Activated naive CD4-positive, alpha-beta T cell treated with anti-CD3 and anti-CD28 coated beads, Interleukin-2, amount 10 ng/mL, durations not matched to agents 7 days and 5 days (primary cell): Measurements from ENCODE around the gene ALG1.
"Not testable (repeated sequence)": the region's sequence is repeated elsewhere in the genome, so short reads cannot be mapped to it uniquely, and the experiment has no call there.

ENCODE experiments used
- CTCF ChIA-PET: fragments of 350-600 bp; sonication (Branson Sonifier 250); formaldehyde crosslinking; loops from one replicate; lab custom pipeline; 2021; ENCODE audit warnings: antibody characterized with exemption; lab: Charles Lee
- DNase-seq: peaks from one replicate; pipeline ENCODE4 v3.0.0-alpha.2; 2020
- H3K27ac Mint-ChIP-seq: one replicate; pipeline ENCODE4 v1.8.0; 2021; ENCODE audit warnings: mild to moderate bottlenecking, moderate library complexity, mixed read lengths
- H3K27me3 Mint-ChIP-seq: one replicate; pipeline ENCODE4 v1.8.0; 2021; ENCODE audit warnings: mild to moderate bottlenecking, mixed read lengths
- H3K36me3 Mint-ChIP-seq: one replicate; pipeline ENCODE4 v1.8.0; 2021; ENCODE audit warnings: mixed read lengths
- H3K4me1 Mint-ChIP-seq: one replicate; pipeline ENCODE4 v1.8.0; 2021; ENCODE audit warnings: mixed read lengths
- H3K4me3 Mint-ChIP-seq: one replicate; pipeline ENCODE4 v1.8.0; 2021; ENCODE audit warnings: mild to moderate bottlenecking, moderate library complexity, mixed read lengths
- H3K9me3 Mint-ChIP-seq: one replicate; pipeline ENCODE4 v1.8.0; 2021; ENCODE audit warnings: mixed read lengths

Gene ALG1

GRCh38 chr16:5073771-5074170 is 2.1 kb downstream of the ALG1 start:
- not testable (repeated sequence) for DNase-seq, H3K9me3 Mint-ChIP-seq, H3K4me3 Mint-ChIP-seq, H3K27me3 Mint-ChIP-seq, H3K27ac Mint-ChIP-seq
- Mint-ChIP-seq H3K36me3 (peaks cover 14% of the 10 kb centered on the region), H3K4me1 (peaks cover 30% of the 10 kb centered on the region)
- CTCF ChIA-PET, result interaction anchor here (0.6 to 0.7 kb wide), 2 partner anchors 21 to 27 kb away, joined by 3 read pairs; no protein-coding TSS in a partner anchor

- CTCF ChIA-PET, result interaction anchor here (1.3 kb wide), 2 partner anchors 9 to 11 kb away, joined by 3 to 4 read pairs; no protein-coding TSS in a partner anchor
- Mint-ChIP-seq H3K27me3 (no peaks in the 10 kb centered on the region), H3K27ac (no peak overlapping the region), H3K4me3 (no peak overlapping the region), H3K36me3 (peaks cover 20% of the 10 kb centered on the region), H3K9me3 (no peaks in the 10 kb centered on the region), H3K4me1 (peaks cover 29% of the 10 kb centered on the region)
- no peak for DNase-seq
Observed at GRCh38 chr16:5075637-5076036, 4.0 kb downstream of the ALG1 start.

- H3K27ac Mint-ChIP-seq, result no peak overlapping the region
- CTCF ChIA-PET, result no interaction called here
- H3K27me3 Mint-ChIP-seq, result no peaks in the 10 kb centered on the region
- no peak for DNase-seq
- H3K9me3 Mint-ChIP-seq, result no peaks in the 10 kb centered on the region
- H3K36me3 Mint-ChIP-seq, result peaks cover 20% of the 10 kb centered on the region
- peaks cover 12% of the 10 kb centered on the region for H3K4me1 Mint-ChIP-seq
- no peak overlapping the region for H3K4me3 Mint-ChIP-seq
Observed at GRCh38 chr16:5077304-5077703, 5.7 kb downstream of the ALG1 start.

- H3K36me3 Mint-ChIP-seq, result peaks cover 18% of the 10 kb centered on the region
- no peaks in the 10 kb centered on the region for H3K9me3 Mint-ChIP-seq
- no peak overlapping the region for H3K4me3 Mint-ChIP-seq
- H3K27me3 Mint-ChIP-seq, result no peaks in the 10 kb centered on the region
- CTCF ChIA-PET, result no interaction called here
- no peaks in the 10 kb centered on the region for H3K4me1 Mint-ChIP-seq
- DNase-seq, result no peak
- H3K27ac Mint-ChIP-seq, result no peak overlapping the region
Observed at GRCh38 chr16:5078626-5079025, 7.0 kb downstream of the ALG1 start.

GRCh38 chr16:5080461-5080860 is 8.8 kb downstream of the ALG1 start:
- H3K9me3 Mint-ChIP-seq, CTCF ChIA-PET, H3K27me3 Mint-ChIP-seq, DNase-seq, H3K4me3 Mint-ChIP-seq, H3K4me1 Mint-ChIP-seq, H3K27ac Mint-ChIP-seq: not testable (repeated sequence)
- H3K36me3 Mint-ChIP-seq, result peaks cover 22% of the 10 kb centered on the region

GRCh38 chr16:5080996-5081395 is 9.4 kb downstream of the ALG1 start:
- H3K9me3 Mint-ChIP-seq, H3K27ac Mint-ChIP-seq, H3K4me3 Mint-ChIP-seq, H3K4me1 Mint-ChIP-seq, DNase-seq, CTCF ChIA-PET, H3K27me3 Mint-ChIP-seq: not testable (repeated sequence)
- H3K36me3 Mint-ChIP-seq, result peaks cover 21% of the 10 kb centered on the region

- not testable (repeated sequence) for H3K4me1 Mint-ChIP-seq, DNase-seq, H3K9me3 Mint-ChIP-seq, H3K27ac Mint-ChIP-seq, H3K27me3 Mint-ChIP-seq, H3K4me3 Mint-ChIP-seq
- CTCF ChIA-PET, result interaction anchor here (1.7 to 2.1 kb wide), 2 partner anchors 9 to 11 kb away, joined by 4 to 9 read pairs; partner anchors contain the start of gene ALG1
- H3K36me3 Mint-ChIP-seq, result peaks cover 21% of the 10 kb centered on the region
Observed at GRCh38 chr16:5083646-5084045, 12.0 kb downstream of the ALG1 start.

GRCh38 chr16:5084099-5084731 is 12.6 kb downstream of the ALG1 start:
- H3K27ac Mint-ChIP-seq, H3K27me3 Mint-ChIP-seq, H3K4me1 Mint-ChIP-seq, H3K9me3 Mint-ChIP-seq, H3K4me3 Mint-ChIP-seq, DNase-seq: not testable (repeated sequence)
- CTCF ChIA-PET, result interaction anchor here (0.8 to 2.1 kb wide), 6 partner anchors 8 to 576 kb away, joined by 3 to 9 read pairs (median 4); partner anchors contain the start of gene ALG1
- peaks cover 21% of the 10 kb centered on the region for H3K36me3 Mint-ChIP-seq

- CTCF ChIA-PET, result interaction anchor here (0.7 to 2.1 kb wide), 7 partner anchors 9 to 577 kb away, joined by 3 to 9 read pairs (median 3); partner anchors contain the start of gene ALG1
- H3K4me3 Mint-ChIP-seq, H3K9me3 Mint-ChIP-seq, H3K27ac Mint-ChIP-seq, H3K27me3 Mint-ChIP-seq, H3K4me1 Mint-ChIP-seq: not testable (repeated sequence)
- peaks cover 19% of the 10 kb centered on the region for H3K36me3 Mint-ChIP-seq
- DNase-seq, result peak; percentile 76
Observed at GRCh38 chr16:5084802-5085201, 13.2 kb downstream of the ALG1 start.

GRCh38 chr16:5085716-5086115 is 14.1 kb downstream of the ALG1 start:
- not testable (repeated sequence) for H3K4me3 Mint-ChIP-seq, H3K27me3 Mint-ChIP-seq, H3K27ac Mint-ChIP-seq, H3K9me3 Mint-ChIP-seq, H3K4me1 Mint-ChIP-seq, DNase-seq
- CTCF ChIA-PET, result interaction anchor here (1.3 kb wide), 1 partner anchor 10 kb away, joined by 3 read pairs; no protein-coding TSS in a partner anchor
- peaks cover 16% of the 10 kb centered on the region for H3K36me3 Mint-ChIP-seq

GRCh38 chr16:5088086-5088790 is 16.6 kb downstream of the ALG1 start:
- H3K27ac Mint-ChIP-seq, result peak overlapping the region; percentile 71
- H3K4me3 Mint-ChIP-seq, H3K27me3 Mint-ChIP-seq, DNase-seq, H3K4me1 Mint-ChIP-seq, H3K9me3 Mint-ChIP-seq, CTCF ChIA-PET: not testable (repeated sequence)
- peaks cover 19% of the 10 kb centered on the region for H3K36me3 Mint-ChIP-seq

GRCh38 chr16:5088936-5089335 is 17.3 kb downstream of the ALG1 start:
- DNase-seq, CTCF ChIA-PET, H3K9me3 Mint-ChIP-seq, H3K4me1 Mint-ChIP-seq, H3K4me3 Mint-ChIP-seq, H3K27me3 Mint-ChIP-seq, H3K27ac Mint-ChIP-seq: not testable (repeated sequence)
- peaks cover 16% of the 10 kb centered on the region for H3K36me3 Mint-ChIP-seq

GRCh38 chr16:5089911-5090555 is 18.4 kb downstream of the ALG1 start:
- H3K27ac Mint-ChIP-seq, H3K4me3 Mint-ChIP-seq, CTCF ChIA-PET: not testable (repeated sequence)

GRCh38 chr16:5090592-5090991 is 18.9 kb downstream of the ALG1 start:
- H3K27me3 Mint-ChIP-seq, DNase-seq, H3K4me3 Mint-ChIP-seq, H3K27ac Mint-ChIP-seq, H3K9me3 Mint-ChIP-seq, H3K36me3 Mint-ChIP-seq, CTCF ChIA-PET: not testable (repeated sequence)
- peaks cover 11% of the 10 kb centered on the region for H3K4me1 Mint-ChIP-seq

More at GRCh38 chr16:5089911-5090555, 18.4 kb downstream of the ALG1 start:
- not testable (repeated sequence) for H3K4me1 Mint-ChIP-seq, DNase-seq, H3K27me3 Mint-ChIP-seq, H3K36me3 Mint-ChIP-seq, H3K9me3 Mint-ChIP-seq
